Activated CD4-positive, alpha-beta memory T cell treated with anti-CD3 and anti-CD28 coated beads, Interleukin-2, amount 10 ng/mL, durations not matched to agents 7 days and 5 days (primary cell): ENCODE measurements around the gene TEX22. TPM values are rescaled to one million over a fixed set of nuclear protein-coding genes. Genes with fewer than 3 reads are reported as not detected.
A peak's percentile ranks its signal among the peaks of the same experiment; 100 is the strongest.
"Not testable (repeated sequence)": the region's sequence is repeated elsewhere in the genome, so short reads cannot be mapped to it uniquely, and the experiment has no call there.

Experiments used
- CTCF ChIA-PET: fragments of 350-600 bp; sonication (Branson Sonifier 250); formaldehyde crosslinking; loops from one replicate; lab custom pipeline; 2021; ENCODE audit warnings: antibody characterized with exemption, inconsistent platforms; lab: Charles Lee
- POLR2A ChIA-PET: fragments of 350-600 bp; sonication (Branson Sonifier 250); formaldehyde crosslinking; loops from one replicate; lab custom pipeline; 2021; ENCODE audit warnings: antibody characterized with exemption; lab: Charles Lee
- DNase-seq: peaks from one replicate; pipeline ENCODE4 v3.0.0-alpha.2; 2020
- H3K27ac Mint-ChIP-seq: one replicate; pipeline ENCODE4 v1.8.0; 2021; ENCODE audit warnings: mild to moderate bottlenecking, mixed read lengths
- H3K27me3 Mint-ChIP-seq: one replicate; pipeline ENCODE4 v1.8.0; 2021; ENCODE audit warnings: mixed read lengths
- H3K36me3 Mint-ChIP-seq: one replicate; pipeline ENCODE4 v1.8.0; 2021; ENCODE audit warnings: low read depth, mixed read lengths
- H3K4me1 Mint-ChIP-seq: one replicate; pipeline ENCODE4 v1.8.0; 2021; ENCODE audit warnings: mixed read lengths
- H3K4me3 Mint-ChIP-seq: one replicate; pipeline ENCODE4 v1.8.0; 2021; ENCODE audit warnings: mild to moderate bottlenecking, mixed read lengths
- H3K9me3 Mint-ChIP-seq: one replicate; pipeline ENCODE4 v1.8.0; 2021; ENCODE audit warnings: mixed read lengths
- total RNA-seq, 2 experiments: library from RNA; stranded (reverse); gene quantifications; one replicate each; pipeline ENCODE4 v1.2.3, GENCODE V29; 2021

Gene TEX22
- total RNA-seq, 2 experiments from 2014 or later, result 2.6 to 4.4 TPM

GRCh38 chr14:105357626-105358025 is 40.7 kb upstream of the TEX22 start:
- ChIA-PET CTCF (no interaction called here), POLR2A (no interaction called here)
- no peaks in the 10 kb centered on the region for H3K27me3 Mint-ChIP-seq

DNA sequence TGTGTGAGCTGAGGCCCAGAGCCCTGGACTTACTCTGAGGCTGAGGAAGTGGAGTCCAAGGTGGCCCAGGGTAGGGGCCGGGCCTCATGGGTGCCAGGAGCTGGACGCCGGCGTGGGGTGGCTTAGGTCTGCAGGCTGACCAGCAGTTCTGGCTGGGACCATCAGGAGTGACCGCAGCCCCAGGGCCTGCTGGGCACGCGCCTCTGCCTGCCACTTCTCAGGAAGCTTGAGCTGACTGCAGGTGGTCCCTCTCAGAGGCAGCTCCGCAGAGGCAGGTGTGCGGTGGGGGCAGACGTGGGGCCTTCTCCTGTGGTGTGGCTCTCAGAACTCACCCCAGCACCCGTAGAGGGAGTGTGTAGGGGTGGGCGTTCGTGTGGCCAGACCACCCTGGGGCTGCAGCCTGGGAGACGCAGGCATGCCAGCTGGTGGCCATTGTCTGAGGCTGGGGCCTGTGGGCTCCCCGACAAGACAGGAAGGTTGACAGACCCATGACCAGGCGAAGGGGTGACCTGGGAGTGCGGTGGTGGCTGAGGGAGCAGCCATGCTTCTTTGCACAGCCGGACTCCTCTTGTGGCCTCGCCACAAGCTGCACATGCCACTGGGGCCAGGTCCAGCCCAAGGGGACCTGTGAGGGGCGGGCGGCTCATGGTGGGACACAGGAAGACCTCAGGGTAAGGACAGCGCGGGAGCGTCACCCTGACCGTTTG is 40.0 kb upstream of the TEX22 start:
- H3K4me1 Mint-ChIP-seq, result peaks cover 1% of the 10 kb centered on the region
- no peak overlapping the region for H3K4me3 Mint-ChIP-seq
- no peaks in the 10 kb centered on the region for H3K36me3 Mint-ChIP-seq
- ChIA-PET POLR2A (no interaction called here), CTCF (no interaction called here)
- H3K27ac Mint-ChIP-seq, result no peak overlapping the region
- H3K27me3 Mint-ChIP-seq, result no peaks in the 10 kb centered on the region
- no peaks in the 10 kb centered on the region for H3K9me3 Mint-ChIP-seq
- DNase-seq, result no peak

More at GRCh38 chr14:105357626-105358025, 40.7 kb upstream of the TEX22 start:
- no peaks in the 10 kb centered on the region for H3K36me3 Mint-ChIP-seq
- DNase-seq, result no peak
- no peak overlapping the region for H3K4me3 Mint-ChIP-seq
- no peaks in the 10 kb centered on the region for H3K9me3 Mint-ChIP-seq
- H3K4me1 Mint-ChIP-seq, result peaks cover 1% of the 10 kb centered on the region
- no peak overlapping the region for H3K27ac Mint-ChIP-seq

DNA sequence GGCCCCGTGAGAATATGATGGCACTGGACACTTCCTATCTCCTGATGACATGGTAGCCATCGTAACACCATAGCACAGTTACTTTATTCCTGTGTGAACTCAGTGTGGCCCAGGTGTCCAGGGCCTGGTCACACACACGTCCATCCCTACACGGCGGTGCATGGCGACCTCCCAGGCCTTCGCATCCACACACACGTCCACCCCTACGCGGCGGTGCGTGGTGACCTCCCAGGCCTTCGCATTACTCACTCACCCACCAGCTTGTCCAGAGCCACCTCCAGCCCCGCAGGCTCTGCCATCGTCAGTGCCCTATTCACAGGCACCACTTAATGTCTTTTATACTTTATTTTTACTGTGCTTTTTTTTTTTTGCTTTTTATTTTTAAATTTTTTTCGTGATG is 39.4 kb upstream of the TEX22 start:
- peaks cover 4% of the 10 kb centered on the region for H3K27me3 Mint-ChIP-seq
- CTCF ChIA-PET, result no interaction called here
- H3K27ac Mint-ChIP-seq, result no peak overlapping the region
- DNase-seq, result no peak
- POLR2A ChIA-PET, result no interaction called here
- H3K9me3 Mint-ChIP-seq, result no peaks in the 10 kb centered on the region
- no peak overlapping the region for H3K4me3 Mint-ChIP-seq
- H3K36me3 Mint-ChIP-seq, result no peaks in the 10 kb centered on the region
- peaks cover 6% of the 10 kb centered on the region for H3K4me1 Mint-ChIP-seq

- H3K4me1 Mint-ChIP-seq, H3K27me3 Mint-ChIP-seq, H3K9me3 Mint-ChIP-seq, H3K36me3 Mint-ChIP-seq, POLR2A ChIA-PET, H3K4me3 Mint-ChIP-seq, H3K27ac Mint-ChIP-seq, DNase-seq, CTCF ChIA-PET: not testable (repeated sequence)
These were observed 36.9 kb upstream of the TEX22 start for GRCh38 chr14:105361412-105361811.

GRCh38 chr14:105363847-105364708 is 34.3 kb upstream of the TEX22 start:
- ChIA-PET POLR2A (no interaction called here), CTCF (interaction anchor here (0.6 kb wide), 3 partner anchors 8 to 126 kb away, joined by 3 to 5 read pairs (median 4); no protein-coding TSS in a partner anchor)

DNA sequence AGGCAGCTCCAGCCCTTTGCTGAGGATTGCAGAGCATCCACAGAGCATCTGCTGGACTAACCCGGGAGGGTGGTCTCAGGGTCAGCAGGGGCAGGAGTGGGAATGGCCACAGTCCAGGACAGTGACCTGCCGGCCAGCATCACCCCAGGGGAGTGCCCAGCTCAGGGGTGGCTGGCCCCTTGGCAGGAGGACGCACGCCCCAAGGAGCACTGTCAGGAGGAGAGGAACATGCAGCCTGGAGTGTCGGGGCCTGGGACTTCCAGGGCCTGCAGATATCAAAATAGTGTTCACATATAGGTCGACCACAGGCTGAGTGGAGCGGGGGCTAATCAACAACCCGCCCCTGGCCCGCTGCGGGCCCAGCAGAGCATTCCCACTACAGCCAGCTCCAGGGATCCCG is 33.2 kb upstream of the TEX22 start:
- Mint-ChIP-seq H3K36me3 (no peaks in the 10 kb centered on the region), H3K4me3 (no peak overlapping the region), H3K9me3 (no peaks in the 10 kb centered on the region), H3K27me3 (peaks cover 6% of the 10 kb centered on the region), H3K4me1 (peaks cover 7% of the 10 kb centered on the region), H3K27ac (no peak overlapping the region)
- ChIA-PET CTCF (interaction anchor here (1.2 kb wide), 1 partner anchor 115 kb away, joined by 3 read pairs; no protein-coding TSS in a partner anchor), POLR2A (no interaction called here)
- DNase-seq, result no peak

More at GRCh38 chr14:105363847-105364708, 34.3 kb upstream of the TEX22 start:
- Mint-ChIP-seq H3K4me3 (no peak overlapping the region), H3K27ac (no peak overlapping the region), H3K4me1 (peaks cover 7% of the 10 kb centered on the region), H3K36me3 (no peaks in the 10 kb centered on the region), H3K27me3 (peaks cover 6% of the 10 kb centered on the region), H3K9me3 (no peaks in the 10 kb centered on the region)
- DNase-seq, result peak; percentile 25

DNA sequence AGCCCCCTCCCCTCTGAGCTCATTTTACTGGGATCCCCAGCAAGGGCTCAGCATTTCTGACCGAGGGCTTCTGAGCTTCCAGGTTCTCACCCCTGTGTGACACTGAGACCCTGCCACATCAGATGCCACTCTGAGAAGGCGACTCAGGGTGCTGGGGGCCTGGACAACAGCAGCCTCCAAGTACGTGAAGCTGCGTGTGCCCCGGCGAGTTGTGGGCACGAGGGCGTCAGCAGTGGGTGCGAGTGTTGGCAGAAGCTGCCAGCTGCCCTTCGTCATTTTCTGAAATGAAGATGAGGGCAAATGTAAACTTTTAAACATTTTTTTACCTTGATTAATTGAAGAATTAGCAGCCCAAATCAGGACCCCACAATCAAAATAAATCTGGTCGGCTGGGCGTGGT is 32.7 kb upstream of the TEX22 start:
- POLR2A ChIA-PET, result no interaction called here

DNA sequence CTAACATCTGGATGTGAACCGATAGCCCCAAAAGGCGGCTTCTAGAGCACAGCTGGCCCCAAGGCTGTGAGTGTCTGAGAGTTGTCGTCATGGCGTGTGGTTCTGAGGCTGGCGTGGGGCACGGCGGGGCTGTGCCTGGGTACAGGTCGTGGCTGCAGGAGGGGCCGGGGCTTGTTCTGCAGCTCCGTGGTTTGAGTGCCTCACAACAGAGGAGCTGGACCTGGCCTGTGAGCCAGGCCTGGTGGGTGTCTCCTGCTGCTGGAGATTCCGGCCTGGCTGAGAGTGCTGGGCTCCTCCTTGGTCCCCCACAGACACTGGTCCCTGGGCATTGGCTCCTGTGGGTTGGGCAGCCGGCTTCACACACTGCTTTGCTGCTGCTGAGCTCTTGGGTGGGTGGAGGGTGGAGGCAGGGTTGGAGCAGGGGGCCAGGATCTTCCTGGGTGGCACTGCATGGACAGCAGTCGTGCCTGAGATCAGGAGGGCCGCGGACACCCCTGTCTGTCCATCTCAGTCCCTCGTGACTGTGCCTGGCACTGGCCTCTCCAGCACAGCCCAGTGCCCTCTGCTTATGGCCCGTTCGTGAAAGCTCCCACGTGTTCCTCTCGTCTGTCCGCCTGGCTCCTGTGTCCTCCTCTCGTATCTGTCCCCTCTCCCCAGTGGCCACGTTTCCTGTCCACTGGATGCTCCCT is 31.8 kb upstream of the TEX22 start:
- H3K4me1 Mint-ChIP-seq, result peaks cover 11% of the 10 kb centered on the region
- no peak overlapping the region for H3K4me3 Mint-ChIP-seq
- H3K36me3 Mint-ChIP-seq, result no peaks in the 10 kb centered on the region

More for the DNA sequence above, 32.7 kb upstream of the TEX22 start:
- H3K36me3 Mint-ChIP-seq, result no peaks in the 10 kb centered on the region
- no peak for DNase-seq
- no peak overlapping the region for H3K4me3 Mint-ChIP-seq
- peaks cover 8% of the 10 kb centered on the region for H3K4me1 Mint-ChIP-seq
- CTCF ChIA-PET, result interaction anchor here (1.2 kb wide), 1 partner anchor 115 kb away, joined by 3 read pairs; no protein-coding TSS in a partner anchor
- no peaks in the 10 kb centered on the region for H3K9me3 Mint-ChIP-seq
- H3K27me3 Mint-ChIP-seq, result peaks cover 6% of the 10 kb centered on the region
- H3K27ac Mint-ChIP-seq, result no peak overlapping the region

DNA sequence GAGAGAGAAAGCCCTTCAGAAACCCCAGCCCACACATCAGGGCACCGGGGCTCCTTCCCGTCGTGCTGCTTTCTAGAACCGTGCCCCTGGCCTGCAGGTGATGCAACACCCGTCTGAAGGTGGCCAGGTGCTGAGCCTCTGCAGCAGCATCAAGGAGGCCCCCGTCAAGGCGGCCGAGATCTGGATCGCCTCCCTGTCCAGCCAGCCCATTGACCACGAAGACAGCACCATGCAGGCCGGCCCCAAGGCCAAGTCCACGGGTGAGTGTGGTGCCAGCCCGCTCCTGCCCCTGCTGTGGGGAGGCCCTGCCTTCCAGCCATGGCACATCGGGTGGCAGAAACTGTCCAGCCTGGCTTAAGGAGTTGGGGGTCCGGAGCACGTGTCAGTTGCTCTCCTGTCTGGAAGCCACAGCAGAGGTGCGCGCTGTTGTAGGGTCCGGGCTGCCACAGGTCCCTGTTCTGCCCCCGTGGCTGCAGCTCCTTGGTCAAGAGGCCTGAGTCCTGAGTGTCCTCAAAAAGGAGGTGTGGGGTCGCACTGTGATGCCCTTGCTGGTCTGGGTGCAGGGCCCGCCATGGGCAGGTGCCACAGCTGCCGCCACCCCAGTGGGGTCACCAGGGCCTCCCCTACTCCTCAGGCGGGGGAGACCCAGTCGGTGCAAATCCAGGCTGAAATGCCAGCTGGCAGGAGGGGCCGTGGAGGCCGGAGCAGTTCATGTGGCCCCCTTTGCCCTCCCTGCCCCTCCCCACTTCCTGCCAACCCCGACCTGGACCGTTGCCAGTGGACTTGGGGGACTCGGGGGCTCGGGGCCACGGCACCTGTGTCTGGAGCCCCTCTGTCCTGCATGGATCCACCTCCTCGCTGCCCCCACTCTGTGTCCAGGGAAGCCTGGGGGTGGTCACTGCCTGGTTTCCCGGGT is 31.0 kb upstream of the TEX22 start:
- ChIA-PET POLR2A (interaction anchor here (0.5 kb wide), 1 partner anchor 9 kb away, joined by 3 read pairs; no protein-coding TSS in a partner anchor), CTCF (no interaction called here)
- Mint-ChIP-seq H3K36me3 (no peaks in the 10 kb centered on the region), H3K27ac (no peak overlapping the region), H3K9me3 (no peaks in the 10 kb centered on the region), H3K4me3 (no peak overlapping the region), H3K27me3 (peaks cover 6% of the 10 kb centered on the region), H3K4me1 (peaks cover 10% of the 10 kb centered on the region)
- no peak for DNase-seq

More for the DNA sequence above, 31.8 kb upstream of the TEX22 start:
- Mint-ChIP-seq H3K27ac (no peak overlapping the region), H3K27me3 (peaks cover 6% of the 10 kb centered on the region), H3K9me3 (no peaks in the 10 kb centered on the region)
- DNase-seq, result no peak
- ChIA-PET POLR2A (no interaction called here), CTCF (no interaction called here)

- POLR2A ChIA-PET, result interaction anchor here (0.5 kb wide), 1 partner anchor 8 kb away, joined by 3 read pairs; no protein-coding TSS in a partner anchor
- Mint-ChIP-seq H3K36me3 (no peaks in the 10 kb centered on the region), H3K4me1 (peaks cover 10% of the 10 kb centered on the region), H3K27ac (no peak overlapping the region), H3K27me3 (peaks cover 6% of the 10 kb centered on the region), H3K9me3 (no peaks in the 10 kb centered on the region), H3K4me3 (no peak overlapping the region)
- CTCF ChIA-PET, result no interaction called here
- no peak for DNase-seq
These were observed 30.3 kb upstream of the TEX22 start for GRCh38 chr14:105368032-105368417.

GRCh38 chr14:105368426-105368825 is 29.9 kb upstream of the TEX22 start:
- Mint-ChIP-seq H3K27ac (no peak overlapping the region), H3K36me3 (no peaks in the 10 kb centered on the region), H3K27me3 (peaks cover 6% of the 10 kb centered on the region), H3K9me3 (no peaks in the 10 kb centered on the region), H3K4me3 (no peak overlapping the region), H3K4me1 (peaks cover 10% of the 10 kb centered on the region)
- CTCF ChIA-PET, result no interaction called here
- no peak for DNase-seq
- POLR2A ChIA-PET, result no interaction called here
